Jurkat, Clone E6-1 (cell line): ENCODE results near the gene PPP1R7.
A peak's percentile ranks its signal among the peaks of the same experiment; 100 is the strongest.

Source experiments
- DNase-seq: peaks from one replicate; pipeline ENCODE4 v3.0.0-alpha.2; 2011; ENCODE audit warnings: low read depth, low spot score
- H3K4me3 ChIP-seq: 2 replicates; pipeline ENCODE4 v1.5.1; 2011; ENCODE audit warnings: mild to moderate bottlenecking, low read length, control low read depth, moderate library complexity

The PPP1R7 gene

DNA sequence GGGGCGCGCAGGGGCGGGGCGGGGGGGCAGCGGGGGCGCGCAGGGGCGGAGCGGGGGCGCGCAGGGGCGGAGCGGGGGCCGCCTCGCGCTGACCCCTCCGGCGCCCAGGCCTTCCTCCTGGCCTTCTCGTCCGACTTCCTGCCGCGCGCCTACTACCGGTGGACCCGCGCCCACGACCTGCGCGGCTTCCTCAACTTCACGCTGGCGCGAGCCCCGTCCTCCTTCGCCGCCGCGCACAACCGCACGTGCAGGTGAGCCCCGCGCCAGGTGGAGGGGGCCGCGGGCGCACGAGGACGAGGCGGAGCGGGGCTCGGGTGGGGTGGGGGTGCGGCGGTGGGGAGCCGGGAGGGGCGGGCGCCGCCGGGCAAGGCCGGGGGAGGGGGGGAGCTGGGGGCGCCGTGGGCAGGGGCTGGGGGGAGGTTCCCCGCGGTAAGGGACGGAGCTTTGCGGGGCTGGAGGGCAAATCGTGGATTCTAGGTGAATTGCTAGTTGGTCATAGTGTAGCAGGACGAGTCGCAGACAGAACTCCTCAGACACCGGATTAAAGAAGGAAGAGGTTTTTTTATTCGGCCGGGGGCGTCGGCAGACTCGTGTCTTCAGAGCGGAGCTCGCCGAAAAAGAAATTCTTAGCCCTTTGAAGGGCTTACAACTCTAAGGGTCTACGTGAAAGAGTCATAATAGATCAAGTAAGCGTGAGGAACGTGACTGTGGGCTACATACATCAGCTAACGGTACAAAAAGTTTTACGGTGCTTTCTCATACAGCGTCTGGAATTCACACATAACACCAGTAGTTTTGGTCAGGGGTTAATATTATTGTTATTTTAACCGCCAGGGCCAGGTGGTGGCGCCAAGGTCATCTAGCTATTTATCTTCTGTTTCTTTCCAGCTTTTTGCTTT lies 68.1 kb downstream of the PPP1R7 start:
- no peak for DNase-seq
- H3K4me3 ChIP-seq = no peak overlapping the region

DNA sequence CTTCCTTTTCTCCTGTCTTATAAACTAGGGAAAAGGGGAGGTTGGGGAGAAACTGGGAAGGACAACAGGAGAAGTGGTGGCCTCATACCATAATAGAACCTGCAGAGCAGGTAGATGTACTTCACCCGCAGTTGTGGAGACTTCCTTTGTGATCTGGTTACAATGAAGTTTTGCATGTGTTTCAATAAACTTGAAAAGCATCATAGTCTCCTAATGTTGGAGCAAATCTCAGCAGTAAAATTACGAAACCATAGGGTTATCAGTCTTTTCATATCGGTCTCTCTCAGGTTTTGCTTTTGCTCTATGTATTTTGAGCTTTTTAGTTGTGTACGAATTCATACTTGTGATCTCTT lies 68.7 kb downstream of the PPP1R7 start:
- no peak overlapping the region for H3K4me3 ChIP-seq
- DNase-seq = no peak

DNA sequence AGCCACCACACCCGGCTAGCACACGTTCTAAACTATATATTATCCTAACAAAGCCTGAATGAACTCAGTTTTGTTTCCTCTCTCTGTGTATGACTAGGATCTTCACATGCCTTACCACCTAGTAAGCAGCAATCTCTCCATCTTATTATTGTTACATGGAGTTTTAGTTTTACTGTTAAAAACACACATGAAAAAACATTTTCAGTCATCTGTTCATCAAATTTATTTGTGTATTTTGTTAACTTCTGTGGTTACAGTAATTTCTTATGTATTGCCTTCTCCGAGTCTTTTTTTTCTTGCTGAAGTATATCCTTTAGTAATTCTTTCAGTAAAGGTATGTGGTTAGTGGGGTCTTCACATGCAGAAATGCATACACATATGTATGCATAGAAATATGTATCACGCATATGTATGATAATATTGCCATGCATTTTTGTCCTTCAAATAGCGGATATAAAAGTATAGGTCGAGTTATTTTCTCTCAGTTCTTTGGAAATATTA lies 69.6 kb downstream of the PPP1R7 start:
- no peak overlapping the region for H3K4me3 ChIP-seq

DNA sequence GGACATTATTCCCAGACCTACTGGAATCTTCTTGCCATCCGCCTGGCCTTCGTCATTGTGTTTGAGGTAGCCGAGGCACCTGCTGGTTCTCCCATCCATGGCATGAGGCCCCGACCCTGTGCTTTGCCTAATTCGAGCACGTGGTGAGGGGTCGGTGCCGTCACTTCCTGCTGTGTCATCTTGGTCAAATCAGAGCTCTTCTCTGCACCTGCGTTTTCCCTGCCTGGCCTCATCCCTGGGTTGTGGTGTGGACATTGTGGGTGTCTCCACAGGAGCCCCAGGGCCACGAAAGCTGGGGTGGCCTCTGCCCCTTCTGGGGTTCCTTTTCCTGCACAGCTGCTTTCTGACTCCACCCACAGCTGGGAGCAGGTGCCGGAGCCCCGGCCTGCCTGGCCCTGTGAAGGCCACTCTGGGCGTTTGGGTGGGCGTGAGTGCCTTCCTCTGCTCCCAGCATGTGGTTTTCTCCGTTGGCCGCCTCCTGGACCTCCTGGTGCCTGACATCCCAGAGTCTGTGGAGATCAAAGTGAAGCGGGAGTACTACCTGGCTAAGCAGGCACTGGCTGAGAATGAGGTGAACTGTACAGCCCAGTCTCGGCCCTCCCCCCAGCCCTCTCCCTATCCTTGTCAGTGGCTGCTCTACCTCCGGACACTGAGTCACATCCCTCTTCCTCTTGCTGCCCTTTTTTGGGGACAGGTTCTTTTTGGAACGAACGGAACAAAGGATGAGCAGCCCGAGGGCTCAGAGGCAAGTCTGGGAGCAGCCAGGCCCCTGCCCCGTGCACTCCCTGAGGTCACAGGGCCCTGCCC lies 73.1 kb downstream of the PPP1R7 start:
- H3K4me3 ChIP-seq = no peak overlapping the region
- peak; percentile 9 for DNase-seq

More for the DNA sequence above, 69.6 kb downstream of the PPP1R7 start:
- no peak for DNase-seq

DNA sequence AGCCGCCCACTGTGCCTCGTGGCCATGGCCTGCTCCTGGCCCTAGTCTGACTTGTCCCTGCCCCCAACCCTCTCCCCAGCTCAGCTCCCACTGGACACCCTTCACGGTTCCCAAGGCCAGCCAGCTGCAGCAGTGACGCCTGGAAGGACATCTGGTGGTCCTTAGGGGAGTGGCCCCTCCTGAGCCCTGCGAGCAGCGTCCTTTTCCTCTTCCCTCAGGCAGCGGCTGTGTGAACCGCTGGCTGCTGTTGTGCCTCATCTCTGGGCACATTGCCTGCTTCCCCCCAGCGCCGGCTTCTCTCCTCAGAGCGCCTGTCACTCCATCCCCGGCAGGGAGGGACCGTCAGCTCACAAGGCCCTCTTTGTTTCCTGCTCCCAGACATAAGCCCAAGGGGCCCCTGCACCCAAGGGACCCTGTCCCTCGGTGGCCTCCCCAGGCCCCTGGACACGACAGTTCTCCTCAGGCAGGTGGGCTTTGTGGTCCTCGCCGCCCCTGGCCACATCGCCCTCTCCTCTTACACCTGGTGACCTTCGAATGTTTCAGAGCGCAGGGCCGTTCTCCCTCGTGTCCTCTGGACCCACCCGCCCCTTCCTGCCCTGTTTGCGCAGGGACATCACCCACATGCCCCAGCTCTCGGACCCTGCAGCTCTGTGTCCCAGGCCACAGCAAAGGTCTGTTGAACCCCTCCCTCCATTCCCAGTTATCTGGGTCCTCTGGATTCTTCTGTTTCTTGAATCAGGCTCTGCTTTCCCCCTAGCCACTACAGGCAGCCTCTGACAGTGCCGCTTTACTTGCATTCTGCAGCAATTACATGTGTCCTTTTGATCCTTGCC lies 74.0 kb downstream of the PPP1R7 start:
- H3K4me3 ChIP-seq = no peak overlapping the region
- no peak for DNase-seq

DNA sequence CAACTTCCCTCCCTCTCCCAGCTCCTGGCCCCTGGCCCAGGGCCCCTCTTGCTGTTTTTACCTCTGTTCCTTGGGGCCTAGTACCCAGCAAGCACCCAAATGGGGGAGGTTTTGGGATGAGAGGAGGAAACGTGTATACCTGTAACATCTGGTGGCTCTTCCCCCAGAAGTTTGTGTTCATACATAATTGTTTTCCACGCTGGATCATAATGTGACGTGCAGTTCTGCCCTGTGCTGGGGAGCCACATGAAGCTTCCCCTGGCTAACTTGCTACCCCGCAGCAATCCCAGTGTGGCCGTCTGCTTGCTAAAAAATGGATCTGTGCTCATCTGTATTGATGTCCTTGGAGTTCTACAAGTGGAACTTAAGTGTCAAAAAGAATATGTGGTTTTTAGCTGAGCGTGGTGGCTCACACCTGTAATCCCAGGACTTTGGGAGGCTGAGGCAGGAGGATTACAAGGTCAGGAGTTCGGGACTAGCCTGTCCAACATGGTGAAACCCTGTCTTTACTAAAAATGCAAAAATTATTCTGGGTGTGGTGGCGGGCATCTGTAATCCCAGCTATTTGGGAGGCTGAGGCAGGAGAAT lies 74.7 kb downstream of the PPP1R7 start:
- DNase-seq = no peak
- no peak overlapping the region for H3K4me3 ChIP-seq

DNA sequence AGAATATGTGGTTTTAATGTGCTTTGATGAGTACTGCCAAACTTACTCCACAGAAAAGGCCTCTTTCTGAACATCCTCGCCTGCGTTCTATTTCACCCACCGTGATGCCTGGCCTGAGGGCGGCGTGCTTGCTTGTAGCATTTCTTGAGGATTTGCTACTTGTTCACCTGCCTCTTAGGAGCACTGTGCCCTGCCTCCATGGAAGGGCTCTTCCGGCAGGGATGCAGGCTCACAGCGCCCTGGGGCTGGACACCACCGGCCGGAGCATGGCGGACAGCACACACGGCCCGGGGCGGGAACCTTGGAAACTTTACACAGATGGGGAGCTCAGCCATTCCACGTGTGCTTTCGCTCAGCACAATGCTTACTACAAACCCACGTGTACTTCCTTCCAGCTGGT lies 75.3 kb downstream of the PPP1R7 start:
- no peak for DNase-seq

DNA sequence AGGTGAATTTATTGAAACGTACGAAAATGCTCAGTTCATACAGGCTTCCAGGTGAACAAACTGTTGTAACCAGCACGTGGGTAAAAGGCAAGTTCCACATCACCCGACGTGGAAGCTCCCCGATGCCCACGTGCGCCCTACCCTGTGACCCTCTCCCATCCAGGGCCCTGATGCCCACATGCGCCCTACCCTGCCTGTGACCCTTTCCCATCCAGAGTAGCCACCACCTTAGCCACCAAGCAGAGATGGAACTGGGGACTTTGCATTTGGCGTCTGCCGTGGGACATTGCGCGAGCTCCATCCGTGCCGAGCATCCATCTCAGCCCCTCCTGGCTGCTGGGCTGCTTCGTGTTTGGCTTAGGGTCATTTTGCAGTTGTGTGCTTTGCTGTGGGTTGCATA lies 75.7 kb downstream of the PPP1R7 start:
- H3K4me3 ChIP-seq = no peak overlapping the region
- DNase-seq = no peak

More for the DNA sequence above, 75.3 kb downstream of the PPP1R7 start:
- no peak overlapping the region for H3K4me3 ChIP-seq

DNA sequence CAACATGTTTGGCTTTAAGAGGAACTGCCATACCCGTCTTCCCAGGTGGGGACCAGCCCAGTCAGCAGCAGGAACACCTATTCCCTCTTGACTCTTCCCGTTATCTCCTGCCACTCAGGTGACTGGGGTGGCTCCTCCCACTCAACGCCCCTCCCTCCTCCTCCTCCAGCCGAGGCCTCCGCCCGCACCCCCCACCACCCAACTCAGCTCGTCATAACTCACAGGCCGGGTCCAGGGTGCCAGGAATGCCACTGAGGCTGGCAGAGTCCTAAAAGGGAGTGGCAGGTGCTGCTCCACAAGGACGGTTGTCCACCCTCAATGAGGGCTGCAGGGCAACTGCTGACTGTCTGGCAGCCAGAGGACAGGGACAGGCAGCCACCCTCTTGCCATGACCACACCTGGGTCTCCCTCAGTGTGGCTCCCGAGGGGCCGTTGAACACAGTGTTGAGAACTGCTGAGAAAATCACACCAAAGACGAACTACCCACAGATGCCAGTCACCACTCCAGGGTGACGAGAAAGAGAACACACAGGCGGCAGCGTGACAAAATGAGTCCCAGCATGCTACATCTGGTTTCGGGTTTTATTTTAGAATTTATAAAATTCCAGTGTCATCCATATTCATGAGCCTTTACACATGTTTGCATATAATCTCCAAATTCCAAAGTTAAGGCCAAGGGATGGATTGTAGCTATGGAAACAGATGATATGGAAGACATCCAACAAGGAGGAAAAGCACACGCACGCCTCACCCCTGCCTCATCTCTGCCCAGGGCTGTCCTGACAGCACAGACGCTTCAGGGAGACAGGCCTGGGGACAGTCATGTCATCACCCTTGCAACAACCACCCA lies 76.7 kb downstream of the PPP1R7 start:
- no peak overlapping the region for H3K4me3 ChIP-seq
- no peak for DNase-seq

DNA sequence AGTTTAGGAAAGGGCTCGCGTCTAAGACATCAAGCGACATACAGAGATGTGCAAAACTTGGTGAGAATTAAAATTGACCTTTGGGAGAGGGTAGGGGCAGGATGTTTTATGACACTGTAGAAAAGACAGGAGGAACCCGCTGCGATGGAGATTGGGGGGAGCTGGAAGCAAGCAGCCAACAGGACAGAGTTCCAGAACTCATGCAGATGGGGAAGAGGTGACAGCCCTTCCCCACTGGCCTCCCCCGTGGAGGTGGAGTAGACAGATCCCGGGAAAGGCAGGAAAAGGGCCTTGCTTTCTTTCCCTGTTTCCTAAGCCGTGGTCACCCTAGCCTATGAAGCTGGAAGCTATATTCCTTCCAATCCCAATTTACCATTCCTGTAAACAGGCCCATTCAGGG lies 77.3 kb downstream of the PPP1R7 start:
- no peak for DNase-seq
- H3K4me3 ChIP-seq = no peak overlapping the region

DNA sequence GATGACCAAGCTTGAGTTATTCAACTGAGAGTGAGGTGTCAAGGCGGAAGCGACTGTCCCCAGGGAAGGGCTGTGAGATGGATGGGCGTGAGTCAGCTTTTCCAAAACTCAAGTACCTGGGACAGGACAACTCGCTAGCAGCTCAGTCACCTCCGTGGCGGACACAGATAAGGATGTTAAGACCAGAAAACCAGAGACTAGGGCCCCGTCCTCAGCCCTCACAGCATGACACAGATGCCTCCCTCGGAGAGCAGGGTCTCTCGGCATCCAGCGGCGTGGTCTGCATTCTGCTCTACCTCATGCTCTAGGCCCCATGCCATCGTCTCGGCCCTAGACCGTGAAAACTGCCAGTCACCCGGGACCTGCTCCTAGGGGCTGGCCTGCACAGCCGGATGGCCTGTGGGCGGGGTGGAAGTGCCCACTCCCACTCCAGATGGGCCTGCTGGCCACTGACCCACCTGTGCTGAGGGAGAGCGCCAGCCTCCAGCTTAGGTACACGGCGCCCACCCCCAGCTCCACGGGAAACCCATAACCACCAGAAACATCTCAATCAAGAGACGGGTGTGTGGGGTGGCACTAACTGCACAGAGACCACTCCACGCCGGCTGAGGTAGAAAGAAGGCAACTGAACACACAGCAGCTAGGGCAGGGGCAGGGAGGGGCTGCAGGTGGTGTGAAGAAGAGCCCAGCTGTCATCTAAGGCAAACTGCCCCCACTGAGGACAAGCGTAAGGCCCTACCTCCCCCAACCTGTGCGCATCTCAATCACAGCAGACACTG lies 78.0 kb downstream of the PPP1R7 start:
- no peak for DNase-seq

DNA sequence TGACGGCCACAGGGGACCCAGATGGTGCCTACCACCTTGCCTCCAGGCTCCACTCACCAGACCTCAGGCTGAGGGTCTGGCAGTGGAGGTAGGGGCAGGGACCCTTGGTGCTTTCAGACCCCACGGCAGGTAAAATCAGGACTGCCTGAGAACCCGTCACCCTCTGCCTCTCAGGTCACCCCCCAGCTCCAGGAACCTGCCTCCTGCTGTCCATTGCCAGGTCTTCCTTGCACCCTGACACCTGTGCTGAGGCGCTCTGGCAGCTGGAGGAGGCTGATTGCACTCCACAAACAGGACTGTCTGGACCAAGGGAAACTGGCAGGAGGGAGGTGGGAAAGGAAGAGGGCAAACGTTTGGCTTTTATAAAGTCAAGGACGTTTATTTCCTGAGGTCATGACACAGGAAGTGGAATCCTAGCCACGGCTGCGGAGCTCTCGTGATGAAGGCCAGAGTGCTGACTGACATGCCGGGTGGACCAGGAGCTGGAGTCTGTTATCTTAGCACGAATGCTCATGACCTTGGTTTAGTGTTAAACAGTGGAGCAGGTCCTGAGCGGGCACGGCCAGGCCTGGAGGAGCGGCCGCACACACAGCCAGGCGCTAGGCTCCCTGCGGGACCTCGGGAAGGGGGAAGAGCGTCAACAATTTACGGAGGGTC lies 78.7 kb downstream of the PPP1R7 start:
- no peak overlapping the region for H3K4me3 ChIP-seq
- DNase-seq = no peak

More for the DNA sequence above, 78.0 kb downstream of the PPP1R7 start:
- H3K4me3 ChIP-seq = no peak overlapping the region

DNA sequence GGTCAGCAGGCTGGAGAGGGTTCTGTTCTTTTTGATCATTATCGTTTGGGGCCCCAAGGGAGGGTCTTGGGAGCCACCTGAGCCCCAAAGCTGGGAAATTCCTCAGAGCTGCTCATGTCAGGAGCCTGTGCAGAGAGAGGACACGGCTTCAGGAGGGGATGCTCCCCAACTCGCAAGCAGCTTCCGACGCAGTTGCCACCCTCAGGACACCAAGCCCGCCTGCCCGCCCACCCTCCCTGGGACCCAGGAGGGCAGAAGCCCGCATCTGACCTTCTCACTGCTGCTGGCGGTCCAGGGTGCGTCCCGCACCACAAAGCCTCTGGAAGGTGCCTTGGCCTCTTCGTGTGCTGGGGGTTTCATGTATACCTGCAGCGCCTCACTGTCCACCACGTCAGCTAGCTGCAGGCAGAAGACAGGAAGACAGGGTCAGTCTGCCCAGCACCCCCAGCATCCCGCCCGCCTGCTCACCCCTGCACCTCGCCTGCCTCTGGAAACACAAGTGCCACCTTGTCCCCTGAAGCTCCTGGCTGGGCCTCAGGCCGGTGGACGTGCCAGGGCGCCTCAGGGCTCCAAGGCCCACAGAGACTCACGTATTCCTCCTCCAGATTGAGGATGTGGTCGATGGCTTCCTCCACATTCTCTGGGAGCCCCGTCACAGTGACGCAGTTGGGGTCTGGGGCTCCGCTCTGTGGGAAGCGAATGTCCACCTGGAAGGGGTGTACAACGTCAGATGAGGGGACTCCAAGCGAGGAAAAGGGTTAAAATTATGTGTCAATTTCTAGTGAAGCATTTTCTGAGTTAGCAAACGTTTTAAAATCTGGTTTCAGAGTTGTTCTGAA lies 79.5 kb downstream of the PPP1R7 start:
- no peak for DNase-seq
- H3K4me3 ChIP-seq = no peak overlapping the region

DNA sequence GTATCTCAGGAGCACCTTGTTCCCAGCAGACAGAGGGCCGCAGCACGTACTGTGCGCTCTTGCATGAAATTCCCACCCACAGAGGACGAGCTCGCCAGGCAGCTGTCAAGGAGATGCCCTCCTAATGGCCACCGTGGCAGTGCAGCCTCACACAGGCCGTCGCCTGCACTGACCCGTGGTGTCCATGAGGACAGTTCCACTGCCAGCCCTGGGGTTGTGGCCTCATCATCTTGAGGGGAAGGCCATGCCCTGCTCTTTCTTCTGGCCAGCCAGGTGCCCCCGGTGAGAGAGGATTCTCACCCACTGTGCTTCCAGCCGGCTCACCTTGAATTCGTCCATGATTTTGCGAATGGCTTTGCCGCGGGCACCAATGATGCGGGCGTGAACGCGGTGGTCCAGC lies 80.2 kb downstream of the PPP1R7 start:
- DNase-seq = no peak
- no peak overlapping the region for H3K4me3 ChIP-seq

DNA sequence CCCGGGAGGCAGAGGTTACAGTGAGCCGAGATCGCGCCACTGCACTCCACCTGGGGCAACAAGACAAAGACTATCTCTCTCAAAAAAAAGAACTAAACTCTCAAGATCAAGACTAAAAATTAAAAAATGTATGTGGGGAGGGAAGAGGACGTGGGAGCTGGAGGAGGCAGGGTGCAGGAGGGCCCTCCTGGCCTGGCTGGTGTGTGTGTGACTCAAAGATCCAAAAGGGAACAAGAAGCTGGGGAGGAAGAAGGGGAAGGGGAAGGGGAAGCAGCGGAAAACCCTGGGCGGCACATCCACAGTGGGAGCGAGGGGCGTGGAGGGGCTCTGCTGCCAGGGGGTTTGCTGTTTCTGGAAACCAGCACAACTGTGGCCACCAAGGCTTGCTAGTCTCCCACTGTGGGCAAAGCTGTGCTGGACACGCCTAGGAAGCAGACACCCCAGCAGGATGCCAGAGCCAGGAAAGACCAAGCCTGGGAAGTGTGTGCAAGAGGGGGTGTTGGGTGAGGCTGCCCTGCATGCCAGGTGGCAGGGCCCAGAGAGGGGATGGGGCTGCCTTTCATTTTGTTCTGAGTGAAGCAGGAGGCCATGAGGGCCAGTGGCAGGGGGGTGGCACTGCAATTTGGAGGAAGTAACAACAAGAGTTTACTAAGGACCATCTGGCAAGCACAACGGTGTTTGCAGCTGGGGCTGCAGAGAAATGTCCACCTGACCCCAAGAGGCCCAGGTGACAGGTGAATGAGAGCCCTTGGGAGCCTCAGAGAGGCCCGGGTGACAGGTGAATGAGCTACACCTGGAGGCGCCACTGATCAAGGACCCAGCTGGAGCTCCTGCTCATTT lies 82.7 kb downstream of the PPP1R7 start:
- no peak overlapping the region for H3K4me3 ChIP-seq
- no peak for DNase-seq
